Stimulated activated CD8-positive, alpha-beta memory T cell treated with anti-CD3 and anti-CD28 coated beads, Interleukin-7, amount 100 ng/mL, for 4 hours (primary cell): ENCODE data around the gene POLRMT.

Experiments used
- DNase-seq, 2 donors: peaks; one replicate each; pipeline ENCODE4 v3.0.0-alpha.2; 2020; ENCODE audit warnings: low read depth in 2 of 2

POLRMT gene

GRCh38 chr19:662962-663681 is 29.8 kb upstream of the POLRMT start, which contains the start of gene RNF126:
Gene RNF126, minus strand, starts transcription at chr19:663214. Its CDS starts 93 bp downstream, at chr19:663121.
- peak; percentile 87 to 93 for DNase-seq

GRCh38 chr19:662207-662961 is 29.0 kb upstream of the POLRMT start:
- peak; percentile 67 to 73 for DNase-seq

- peak; percentile 44 to 59 for DNase-seq
These were observed 28.3 kb upstream of the POLRMT start for GRCh38 chr19:661427-662196.

- DNase-seq: no peak
These were observed 27.6 kb upstream of the POLRMT start for GRCh38 chr19:660793-661426.

GRCh38 chr19:658916-659839 is 25.8 kb upstream of the POLRMT start:
- DNase-seq: peak in 1 of 2 donors; percentile 59

- no peak for DNase-seq
These were observed 24.9 kb upstream of the POLRMT start for GRCh38 chr19:658059-658839.

- no peak for DNase-seq
These were observed 24.3 kb upstream of the POLRMT start for GRCh38 chr19:657611-658010.

GRCh38 chr19:656751-657559 is 23.6 kb upstream of the POLRMT start:
- no peak for DNase-seq

- DNase-seq: no peak
These were observed 22.4 kb upstream of the POLRMT start for GRCh38 chr19:655691-656090.

- DNase-seq: no peak
These were observed 20.1 kb upstream of the POLRMT start for GRCh38 chr19:653425-653824.

GRCh38 chr19:652467-653389 is 19.4 kb upstream of the POLRMT start:
- no peak for DNase-seq

GRCh38 chr19:651991-652390 is 18.7 kb upstream of the POLRMT start:
- DNase-seq: no peak

- DNase-seq: no peak
These were observed 17.9 kb upstream of the POLRMT start for GRCh38 chr19:651114-651818.

- no peak for DNase-seq
These were observed 16.8 kb upstream of the POLRMT start for GRCh38 chr19:650121-650520.

GRCh38 chr19:648904-649801 is 15.8 kb upstream of the POLRMT start:
- no peak for DNase-seq

GRCh38 chr19:648305-648704 is 15.0 kb upstream of the POLRMT start:
- no peak for DNase-seq
